Activated T-cell treated with anti-CD3 and anti-CD28 coated beads for 4 hours (primary cell): ENCODE results near the gene SUDS3.
"Not testable (repeated sequence)": the region's sequence is repeated elsewhere in the genome, so short reads cannot be mapped to it uniquely, and the experiment has no call there.

Experiments
- DNase-seq: peaks from one replicate; pipeline ENCODE4 v3.0.0-alpha.2; 2020

The SUDS3 gene

GRCh38 chr12:118376089-118377020, at the start of gene SUDS3:
TSS of gene SUDS3 (plus strand) at chr12:118376555. CDS start at chr12:118376692, 137 bp downstream.
- peak; percentile 95 for DNase-seq

GRCh38 chr12:118326991-118327390, 49.4 kb upstream of the SUDS3 start:
- no peak for DNase-seq

GRCh38 chr12:118327391-118327790, 49.0 kb upstream of the SUDS3 start:
- no peak for DNase-seq

GRCh38 chr12:118328486-118329330, 47.6 kb upstream of the SUDS3 start:
- DNase-seq = no peak

- DNase-seq = no peak
These were observed 45.8 kb upstream of the SUDS3 start for GRCh38 chr12:118330421-118331018.

- no peak for DNase-seq
These were observed 43.8 kb upstream of the SUDS3 start for GRCh38 chr12:118332511-118332910.

- DNase-seq = no peak
These were observed 42.1 kb upstream of the SUDS3 start for GRCh38 chr12:118334241-118334640.

- no peak for DNase-seq
These were observed 41.3 kb upstream of the SUDS3 start for GRCh38 chr12:118334939-118335567.

- DNase-seq = no peak
These were observed 40.2 kb upstream of the SUDS3 start for GRCh38 chr12:118336123-118336522.

- DNase-seq = no peak
These were observed 39.0 kb upstream of the SUDS3 start for GRCh38 chr12:118337194-118337838.

- no peak for DNase-seq
These were observed 34.3 kb upstream of the SUDS3 start for GRCh38 chr12:118342090-118342489.

- no peak for DNase-seq
These were observed 31.5 kb upstream of the SUDS3 start for GRCh38 chr12:118344829-118345228.

- no peak for DNase-seq
These were observed 31.0 kb upstream of the SUDS3 start for GRCh38 chr12:118345355-118345754.

GRCh38 chr12:118346895-118347294, 29.5 kb upstream of the SUDS3 start:
- no peak for DNase-seq

GRCh38 chr12:118347916-118348315, 28.4 kb upstream of the SUDS3 start:
- DNase-seq = no peak

- no peak for DNase-seq
These were observed 25.3 kb upstream of the SUDS3 start for GRCh38 chr12:118350908-118351559.

- DNase-seq = no peak
These were observed 22.6 kb upstream of the SUDS3 start for GRCh38 chr12:118353721-118354120.

- not testable (repeated sequence) for DNase-seq
These were observed 21.9 kb upstream of the SUDS3 start for GRCh38 chr12:118354503-118354902.

- no peak for DNase-seq
These were observed 21.5 kb upstream of the SUDS3 start for GRCh38 chr12:118354903-118355302.

- no peak for DNase-seq
These were observed 20.5 kb upstream of the SUDS3 start for GRCh38 chr12:118355843-118356242.

- no peak for DNase-seq
These were observed 19.5 kb upstream of the SUDS3 start for GRCh38 chr12:118356809-118357256.
